Left ventricle myocardium inferior (tissue), 1 donor: ENCODE measurements around the gene NTMT1. TPM values are rescaled to one million over a fixed set of nuclear protein-coding genes. Genes with fewer than 3 reads are reported as not detected.

Source experiments
- DNase-seq: peaks from one replicate; pipeline ENCODE4 v3.0.0-alpha.2; 2020
- H3K27ac ChIP-seq: fragments of 200-600 bp; replicated peaks from 2 replicates; pipeline ENCODE4 v1.8.0; 2021
- H3K27me3 ChIP-seq: fragments of 200-600 bp; 2 replicates; pipeline ENCODE4 v1.8.0; 2021; ENCODE audit warnings: low read depth
- H3K36me3 ChIP-seq: fragments of 200-600 bp; 2 replicates; pipeline ENCODE4 v1.8.0; 2021
- H3K4me1 ChIP-seq: fragments of 200-600 bp; 2 replicates; pipeline ENCODE4 v1.8.0; 2021
- H3K4me3 ChIP-seq: fragments of 200-600 bp; 2 replicates; pipeline ENCODE4 v1.8.0; 2021; ENCODE audit warnings: mild to moderate bottlenecking, moderate library complexity
- H3K9me3 ChIP-seq: fragments of 200-600 bp; replicated peaks from 2 replicates; pipeline ENCODE4 v1.8.0; 2021
- CTCF ChIP-seq: fragments of 200-600 bp; IDR thresholded peaks from 2 replicates; pipeline ENCODE4 v1.8.0; 2021; ENCODE audit warnings: antibody characterized with exemption, mild to moderate bottlenecking, borderline replicate concordance
- intact Hi-C: fragments of 100-400 bp; cut with micrococcal nuclease; formaldehyde crosslinking; loops from one replicate; pipeline ENCODE4 v1.11.0; 2022
- total RNA-seq: library from RNA; stranded (reverse); fragmentation: NEBNext Ultra II Directional; extraction: Animal tissue kit (Norgen Biotek cat#: 25700); gene quantifications from one replicate; pipeline ENCODE4 v1.2.1, GENCODE V29; 2021
- donor health status: DM: no; HTN: yes; CAD: no; lungs with severe emphysema.

NTMT1 gene
- total RNA-seq, 1 donor from 2014 or later = 63.4 TPM

GRCh38 chr9:129606161-129607026 is 19.6 kb upstream of the NTMT1 start:
- DNase-seq = peak; percentile 63
- no peak for TF ChIP-seq CTCF
- Histone ChIP-seq H3K36me3 (no peaks in the 10 kb centered on the region), H3K9me3 (no peaks in the 10 kb centered on the region), H3K4me3 (no peak overlapping the region), H3K4me1 (peaks cover 55% of the 10 kb centered on the region), H3K27ac (peak overlapping the region; percentile 95), H3K27me3 (no peaks in the 10 kb centered on the region)
- intact Hi-C loops = loop anchor here (10.0 kb wide), 1 partner anchor 112 kb away; no protein-coding TSS in a partner anchor

- no peak for TF ChIP-seq CTCF
- Histone ChIP-seq H3K4me1 (peaks cover 55% of the 10 kb centered on the region), H3K4me3 (no peak overlapping the region), H3K27me3 (no peaks in the 10 kb centered on the region), H3K27ac (peak overlapping the region; percentile 95), H3K36me3 (no peaks in the 10 kb centered on the region), H3K9me3 (no peaks in the 10 kb centered on the region)
- intact Hi-C loops = loop anchor here (10.0 kb wide), 1 partner anchor 112 kb away; no protein-coding TSS in a partner anchor
- no peak for DNase-seq
Measured at GRCh38 chr9:129607027-129607387, 19.0 kb upstream of the NTMT1 start.

- Histone ChIP-seq H3K27me3 (no peaks in the 10 kb centered on the region), H3K4me1 (peaks cover 52% of the 10 kb centered on the region), H3K9me3 (no peaks in the 10 kb centered on the region), H3K4me3 (no peak overlapping the region), H3K36me3 (no peaks in the 10 kb centered on the region), H3K27ac (peak overlapping the region; percentile 95)
- TF ChIP-seq CTCF = no peak
- DNase-seq = no peak
- intact Hi-C loops = loop anchor here (10.0 kb wide), 1 partner anchor 114 kb away; no protein-coding TSS in a partner anchor
Measured at GRCh38 chr9:129608561-129609481, 17.1 kb upstream of the NTMT1 start.

- H3K4me1 ChIP-seq = peaks cover 52% of the 10 kb centered on the region
- no peaks in the 10 kb centered on the region for H3K9me3 ChIP-seq
- no peaks in the 10 kb centered on the region for H3K36me3 ChIP-seq
- peak overlapping the region; percentile 95 for H3K27ac ChIP-seq
- peak; percentile 51 for DNase-seq
- intact Hi-C loops = loop anchor here (5.0 to 10.0 kb wide), 2 partner anchors 115 to 472 kb away; no protein-coding TSS in a partner anchor
- peak overlapping the region; percentile 78 for H3K4me3 ChIP-seq
- H3K27me3 ChIP-seq = no peaks in the 10 kb centered on the region
- no peak for TF ChIP-seq CTCF
Measured at GRCh38 chr9:129609486-129610212, 16.3 kb upstream of the NTMT1 start.

- intact Hi-C loops = loop anchor here (5.0 kb wide), 1 partner anchor 473 kb away; no protein-coding TSS in a partner anchor
Measured at GRCh38 chr9:129610213-129610472, 15.8 kb upstream of the NTMT1 start.

More at GRCh38 chr9:129610213-129610472, 15.8 kb upstream of the NTMT1 start:
- H3K36me3 ChIP-seq = no peaks in the 10 kb centered on the region
- DNase-seq = no peak
- no peak for TF ChIP-seq CTCF
- H3K27ac ChIP-seq = peak overlapping the region; percentile 95
- H3K4me1 ChIP-seq = peaks cover 52% of the 10 kb centered on the region
- H3K4me3 ChIP-seq = peak overlapping the region; percentile 78
- no peaks in the 10 kb centered on the region for H3K9me3 ChIP-seq
- no peaks in the 10 kb centered on the region for H3K27me3 ChIP-seq
